CD4-positive, CD25-positive, alpha-beta regulatory T cell (primary cell): ENCODE data around the gene SYT12. TPM values are rescaled to one million over a fixed set of nuclear protein-coding genes. Genes with fewer than 3 reads are reported as not detected.

Source experiments
- ATAC-seq, 2 donors: fragments of 150-1000 bp; cut with Tn5 transposase; one replicate each; pipeline ENCODE4 v1.10.0; 2021; ENCODE audit warnings: low read depth in 2 of 2, moderate number of reproducible peaks in 2 of 2, moderate library complexity in 1 of 2
- DNase-seq, 3 donors: peaks; one replicate each; pipeline versions ENCODE4 v3.0.0 to v3.0.0-alpha.2; 2012 to 2022; ENCODE audit warnings: mixed read lengths in 1 of 3
- H3K27ac ChIP-seq: one replicate; pipeline ENCODE4 v1.7.0; 2013; ENCODE audit warnings: mild to moderate bottlenecking, low read length; ENCODE audit not compliant: insufficient read depth, poor library complexity, severe bottlenecking
- H3K27me3 ChIP-seq: one replicate; pipeline ENCODE4 v1.7.0; 2013; ENCODE audit warnings: low read length; ENCODE audit not compliant: control insufficient read depth, insufficient read depth
- H3K36me3 ChIP-seq: one replicate; pipeline ENCODE4 v1.7.0; 2013; ENCODE audit warnings: mild to moderate bottlenecking, low read length, moderate library complexity; ENCODE audit not compliant: control insufficient read depth, insufficient read depth
- H3K4me1 ChIP-seq: 2 replicates; pipeline ENCODE4 v1.7.0; 2013; ENCODE audit warnings: mild to moderate bottlenecking, low read length; ENCODE audit not compliant: insufficient read depth, control insufficient read depth, poor library complexity, severe bottlenecking
- H3K4me3 ChIP-seq: one replicate; pipeline ENCODE4 v1.7.0; 2013; ENCODE audit warnings: low read depth, mild to moderate bottlenecking, low read length, moderate library complexity
- H3K9me3 ChIP-seq, 2 experiments: 1 replicate in 1 of 2; 2 replicates in 1 of 2; pipeline ENCODE4 v1.7.0; 2013; ENCODE audit warnings: low read length in 2 of 2, mild to moderate bottlenecking in 1 of 2, moderate library complexity in 1 of 2; ENCODE audit not compliant: control insufficient read depth in 2 of 2
- H3K27ac Mint-ChIP-seq, 3 donors: one replicate each; pipeline ENCODE4 v1.8.0; 2020 to 2022; ENCODE audit warnings: mild to moderate bottlenecking in 3 of 3, mixed read lengths in 3 of 3, moderate library complexity in 2 of 3
- H3K27me3 Mint-ChIP-seq: one replicate; pipeline ENCODE4 v1.8.0; 2022; ENCODE audit warnings: mild to moderate bottlenecking, mixed read lengths
- H3K36me3 Mint-ChIP-seq: one replicate; pipeline ENCODE4 v1.8.0; 2020; ENCODE audit warnings: mixed read lengths
- H3K4me1 Mint-ChIP-seq, 4 donors: one replicate each; pipeline ENCODE4 v1.8.0; 2020 to 2022; ENCODE audit warnings: mixed read lengths in 4 of 4, mild to moderate bottlenecking in 1 of 4
- H3K4me3 Mint-ChIP-seq, 4 donors: one replicate each; pipeline ENCODE4 v1.8.0; 2020 to 2022; ENCODE audit warnings: mild to moderate bottlenecking in 4 of 4, mixed read lengths in 4 of 4, moderate library complexity in 3 of 4
- H3K9me3 Mint-ChIP-seq, 7 donors: one replicate each; pipeline ENCODE4 v1.8.0; 2020 to 2022; ENCODE audit warnings: mixed read lengths in 7 of 7, mild to moderate bottlenecking in 3 of 7, moderate library complexity in 2 of 7
- polyA plus RNA-seq, 4 donors: library from polyadenylated mRNA; unstranded; fragments of 300-500 nt; fragmentation: Illumina TruSeq; gene quantifications; one replicate each; pipeline ENCODE4 v1.2.3, GENCODE V29; 2021
- total RNA-seq: library from RNA; stranded (reverse); gene quantifications from one replicate; pipeline ENCODE4 v1.2.3, GENCODE V29; 2022

Gene SYT12
- total and polyA plus RNA-seq, 5 donors from 2014 or later, result not detected

- Mint-ChIP-seq H3K27me3 (peaks cover 10% of the 10 kb centered on the region), H3K36me3 (no peaks in the 10 kb centered on the region), H3K27ac (no peak overlapping the region), H3K4me1 (no peaks in the 10 kb centered on the region), H3K4me3 (no peak overlapping the region), H3K9me3 (peaks cover 0 to 2% (median 0%) of the 10 kb centered on the region in 7 donors)
- DNase-seq (no peak), ATAC-seq (no peak)
- no peaks in the 10 kb centered on the region for H3K9me3 ChIP-seq
- no peaks in the 10 kb centered on the region for H3K27me3 ChIP-seq
- H3K4me1 ChIP-seq, result no peaks in the 10 kb centered on the region
- H3K27ac ChIP-seq, result no peak overlapping the region
- H3K4me3 ChIP-seq, result no peak overlapping the region
- no peaks in the 10 kb centered on the region for H3K36me3 ChIP-seq
These were observed 22.4 kb downstream of the SYT12 start for GRCh38 chr11:67045314-67045713.

- Mint-ChIP-seq H3K27me3 (peaks cover 4% of the 10 kb centered on the region), H3K36me3 (no peaks in the 10 kb centered on the region), H3K4me1 (no peaks in the 10 kb centered on the region), H3K4me3 (no peak overlapping the region), H3K27ac (no peak overlapping the region), H3K9me3 (no peaks in the 10 kb centered on the region)
- ATAC-seq, result no peak
- Histone ChIP-seq H3K9me3 (no peaks in the 10 kb centered on the region), H3K27ac (no peak overlapping the region), H3K36me3 (no peaks in the 10 kb centered on the region), H3K4me1 (no peaks in the 10 kb centered on the region), H3K4me3 (no peak overlapping the region), H3K27me3 (no peaks in the 10 kb centered on the region)
- no peak for DNase-seq
These were observed 25.7 kb downstream of the SYT12 start for GRCh38 chr11:67048515-67049130.

GRCh38 chr11:67050139-67050538 lies 27.2 kb downstream of the SYT12 start:
- ATAC-seq (no peak), DNase-seq (no peak)
- Mint-ChIP-seq H3K4me3 (no peak overlapping the region), H3K27ac (no peak overlapping the region), H3K4me1 (peaks cover 0 to 2% (median 0%) of the 10 kb centered on the region in 4 donors), H3K9me3 (no peaks in the 10 kb centered on the region), H3K27me3 (peaks cover 3% of the 10 kb centered on the region), H3K36me3 (no peaks in the 10 kb centered on the region)
- Histone ChIP-seq H3K4me3 (no peak overlapping the region), H3K27me3 (no peaks in the 10 kb centered on the region), H3K4me1 (no peaks in the 10 kb centered on the region), H3K27ac (no peak overlapping the region), H3K9me3 (no peaks in the 10 kb centered on the region), H3K36me3 (no peaks in the 10 kb centered on the region)

GRCh38 chr11:67051180-67051893 lies 28.4 kb downstream of the SYT12 start:
- H3K36me3 Mint-ChIP-seq, result no peaks in the 10 kb centered on the region
- H3K9me3 Mint-ChIP-seq, result no peaks in the 10 kb centered on the region
- peak overlapping the region in 1 of 4 donors; percentile 13 for H3K4me3 Mint-ChIP-seq
- no peak overlapping the region for H3K27ac ChIP-seq
- H3K27me3 ChIP-seq, result no peaks in the 10 kb centered on the region
- peaks cover 7% of the 10 kb centered on the region for H3K4me1 ChIP-seq
- no peaks in the 10 kb centered on the region for H3K36me3 ChIP-seq
- H3K4me3 ChIP-seq, result no peak overlapping the region
- peaks cover 7% of the 10 kb centered on the region for H3K27me3 Mint-ChIP-seq
- ATAC-seq (no peak), DNase-seq (no peak)
- no peak overlapping the region for H3K27ac Mint-ChIP-seq
- H3K4me1 Mint-ChIP-seq, result peaks cover 0 to 9% (median 6%) of the 10 kb centered on the region in 4 donors
- no peaks in the 10 kb centered on the region for H3K9me3 ChIP-seq

GRCh38 chr11:67051945-67052488 lies 29.1 kb downstream of the SYT12 start:
- no peaks in the 10 kb centered on the region for H3K36me3 ChIP-seq
- H3K27ac ChIP-seq, result no peak overlapping the region
- H3K9me3 ChIP-seq, result no peaks in the 10 kb centered on the region
- peaks cover 12% of the 10 kb centered on the region for H3K4me1 ChIP-seq
- Mint-ChIP-seq H3K27ac (no peak overlapping the region), H3K36me3 (no peaks in the 10 kb centered on the region), H3K4me3 (peak overlapping the region in 1 of 4 donors; percentile 13), H3K27me3 (peaks cover 7% of the 10 kb centered on the region), H3K4me1 (peaks cover 0 to 11% (median 7%) of the 10 kb centered on the region in 4 donors), H3K9me3 (no peaks in the 10 kb centered on the region)
- DNase-seq, result no peak
- H3K27me3 ChIP-seq, result no peaks in the 10 kb centered on the region
- H3K4me3 ChIP-seq, result no peak overlapping the region
- ATAC-seq, result no peak

GRCh38 chr11:67052891-67053290 lies 30.0 kb downstream of the SYT12 start:
- Mint-ChIP-seq H3K9me3 (no peaks in the 10 kb centered on the region), H3K36me3 (no peaks in the 10 kb centered on the region), H3K4me3 (peak overlapping the region in 1 of 4 donors; percentile 54), H3K27me3 (peaks cover 7% of the 10 kb centered on the region), H3K4me1 (peaks cover 0 to 12% (median 8%) of the 10 kb centered on the region in 4 donors), H3K27ac (peak overlapping the region in 1 of 3 donors; percentile 15)
- Histone ChIP-seq H3K36me3 (no peaks in the 10 kb centered on the region), H3K4me1 (peaks cover 13% of the 10 kb centered on the region), H3K4me3 (no peak overlapping the region), H3K9me3 (no peaks in the 10 kb centered on the region), H3K27ac (no peak overlapping the region), H3K27me3 (no peaks in the 10 kb centered on the region)
- DNase-seq (no peak), ATAC-seq (no peak)

- Histone ChIP-seq H3K27ac (no peak overlapping the region), H3K36me3 (no peaks in the 10 kb centered on the region), H3K4me3 (no peak overlapping the region), H3K9me3 (no peaks in the 10 kb centered on the region), H3K27me3 (no peaks in the 10 kb centered on the region), H3K4me1 (peaks cover 13% of the 10 kb centered on the region)
- Mint-ChIP-seq H3K4me3 (no peak overlapping the region), H3K27me3 (peaks cover 7% of the 10 kb centered on the region), H3K4me1 (peaks cover 0 to 12% (median 8%) of the 10 kb centered on the region in 4 donors), H3K36me3 (no peaks in the 10 kb centered on the region), H3K9me3 (no peaks in the 10 kb centered on the region), H3K27ac (no peak overlapping the region)
- ATAC-seq (peak; percentile 41), DNase-seq (peak in 2 of 3 donors; percentile 17 to 45)
These were observed 31.0 kb downstream of the SYT12 start for GRCh38 chr11:67053896-67054329.
